HG02852 (cell line): ENCODE data around the gene KLHL17.
"Not testable (repeated sequence)": the region's sequence is repeated elsewhere in the genome, so short reads cannot be mapped to it uniquely, and the experiment has no call there.

ENCODE experiments used
- ATAC-seq: cut with Tn5 transposase; IDR thresholded peaks from one replicate; pipeline ENCODE4 v1.9.1; 2021; ENCODE audit warnings: mild to moderate bottlenecking, moderate library complexity; ENCODE audit not compliant: unreplicated experiment

Gene KLHL17

GRCh38 chr1:966135-966703, 5.8 kb downstream of the KLHL17 start, which contains the start of gene PLEKHN1:
PLEKHN1 (plus strand) TSS chr1:966482; CDS start chr1:966532, 50 bp downstream.
- ATAC-seq: peak; percentile 34

- peak; percentile 75 for ATAC-seq
These were observed 6.4 kb downstream of the KLHL17 start for GRCh38 chr1:966704-967300.

- no peak for ATAC-seq
These were observed 7.3 kb downstream of the KLHL17 start for GRCh38 chr1:967466-968343.

DNA sequence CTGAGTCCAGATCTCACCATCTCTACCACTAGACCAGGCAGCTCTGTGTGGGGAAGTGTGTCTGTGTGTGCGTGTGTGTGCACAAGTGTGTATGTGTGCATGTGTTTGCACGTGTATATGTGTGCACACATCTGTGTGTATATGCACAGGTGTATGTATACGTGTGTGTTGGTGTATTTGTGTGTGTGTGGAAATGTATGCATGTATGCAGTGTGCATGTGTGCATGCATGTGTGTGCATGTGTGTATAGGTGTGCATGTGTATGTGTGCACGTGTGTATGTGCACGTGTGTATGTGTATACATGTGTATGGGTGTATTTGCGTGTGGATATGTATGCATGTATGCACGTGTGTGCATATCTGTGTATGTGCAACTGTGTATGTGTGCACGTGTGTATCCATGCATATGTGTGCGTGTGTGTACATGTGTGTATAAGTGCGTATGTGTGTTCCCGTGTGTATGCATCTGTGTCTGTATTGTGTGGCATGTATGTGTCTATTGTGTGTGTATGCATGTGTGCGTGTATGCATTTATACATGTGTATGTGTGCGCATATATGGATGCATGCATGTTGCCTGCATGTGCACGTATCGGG, 9.0 kb downstream of the KLHL17 start:
- ATAC-seq: no peak

DNA sequence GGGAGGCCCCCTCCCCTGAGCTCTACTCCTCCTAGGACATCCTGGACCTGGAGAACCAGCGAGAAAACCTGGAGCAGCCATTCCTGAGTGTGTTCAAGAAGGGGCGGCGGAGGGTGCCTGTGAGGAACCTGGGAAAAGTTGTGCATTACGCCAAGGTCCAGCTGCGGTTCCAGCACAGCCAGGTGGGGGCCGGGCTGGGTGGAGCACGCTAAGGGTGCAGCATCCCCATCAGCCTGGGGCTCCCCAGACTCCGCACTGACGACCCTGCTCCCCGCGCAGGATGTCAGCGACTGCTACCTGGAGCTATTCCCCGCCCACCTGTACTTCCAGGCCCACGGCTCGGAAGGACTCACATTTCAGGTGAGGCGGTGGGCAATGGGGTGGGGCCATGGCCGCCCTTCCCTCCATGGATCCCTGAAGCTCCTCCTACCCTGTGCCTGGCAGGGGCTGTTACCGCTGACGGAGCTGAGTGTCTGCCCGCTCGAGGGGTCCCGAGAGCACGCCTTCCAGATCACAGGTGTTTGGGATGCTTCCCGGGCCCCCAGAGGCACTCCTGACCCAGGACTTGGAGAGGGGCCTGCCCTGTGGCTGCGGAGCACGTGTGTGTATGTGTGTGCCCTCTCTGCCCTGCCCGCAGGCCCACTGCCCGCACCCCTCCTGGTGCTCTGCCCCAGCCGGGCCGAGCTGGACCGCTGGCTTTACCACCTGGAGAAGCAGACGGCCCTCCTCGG, 10.0 kb downstream of the KLHL17 start:
- ATAC-seq: no peak

- ATAC-seq: no peak
These were observed 10.8 kb downstream of the KLHL17 start for GRCh38 chr1:970973-971730.

DNA sequence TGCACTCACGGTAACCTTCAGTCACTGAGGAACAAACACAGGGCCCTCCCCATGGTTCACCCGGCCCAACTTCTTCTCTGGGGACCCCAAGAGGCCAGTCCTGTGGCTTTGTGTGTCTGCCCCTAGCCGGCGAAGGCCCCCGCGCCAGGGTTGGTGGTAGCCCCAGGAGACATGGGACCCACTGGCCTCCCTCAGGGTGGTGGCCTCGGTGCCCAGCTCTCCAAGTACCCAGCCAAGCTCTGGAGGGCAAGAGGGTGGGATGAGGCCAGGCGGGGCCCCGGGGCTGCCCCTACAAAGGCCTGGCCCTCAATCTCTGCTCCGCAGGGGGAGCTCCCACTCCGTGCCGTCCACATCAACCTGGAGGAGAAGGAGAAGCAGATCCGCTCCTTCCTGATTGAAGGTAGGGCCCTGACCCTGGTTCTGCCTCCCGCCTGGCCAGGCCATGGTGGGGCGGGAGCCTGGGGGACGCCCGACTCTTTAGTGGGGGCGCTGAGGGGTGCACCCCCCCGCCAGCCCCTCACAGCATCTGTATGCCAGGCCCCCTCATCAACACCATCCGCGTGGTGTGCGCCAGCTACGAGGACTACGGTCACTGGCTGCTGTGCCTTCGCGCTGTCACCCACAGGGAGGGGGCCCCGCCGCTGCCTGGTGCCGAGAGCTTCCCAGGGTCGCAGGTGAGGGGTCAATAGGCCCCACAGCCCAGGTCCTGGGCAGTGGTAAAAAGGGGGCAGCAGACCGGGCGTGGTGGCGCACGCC, 11.5 kb downstream of the KLHL17 start:
- no peak for ATAC-seq

DNA sequence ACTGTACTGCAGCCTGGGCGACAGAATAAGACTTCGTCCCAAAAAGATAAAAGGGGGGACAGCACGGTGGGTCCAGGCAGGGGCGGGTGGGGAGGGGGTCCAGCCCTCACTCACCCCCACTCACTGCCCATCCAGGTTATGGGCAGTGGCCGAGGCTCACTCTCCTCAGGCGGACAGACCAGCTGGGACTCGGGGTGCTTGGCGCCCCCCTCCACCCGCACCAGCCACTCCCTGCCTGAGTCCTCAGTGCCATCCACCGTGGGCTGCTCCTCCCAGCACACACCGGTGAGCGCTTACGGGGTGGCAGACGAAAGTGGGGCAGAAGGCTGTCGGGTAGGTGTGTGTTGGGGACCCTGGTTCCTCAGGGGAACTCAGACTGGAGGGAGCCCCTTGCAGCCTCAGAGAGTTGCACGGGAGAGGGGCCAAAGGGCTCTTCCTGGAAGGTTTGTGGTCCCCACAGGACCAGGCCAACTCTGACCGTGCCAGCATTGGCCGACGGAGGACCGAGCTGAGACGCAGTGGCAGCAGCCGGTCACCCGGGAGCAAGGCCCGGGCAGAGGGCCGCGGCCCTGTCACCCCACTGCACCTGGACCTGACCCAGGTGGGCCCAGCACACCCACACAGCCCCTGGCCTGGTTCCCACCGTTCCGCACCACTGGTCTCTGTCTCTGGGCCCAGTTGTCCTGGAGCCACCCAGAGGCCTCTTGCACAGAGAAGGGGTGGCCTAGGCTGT, 12.5 kb downstream of the KLHL17 start:
- no peak for ATAC-seq

DNA sequence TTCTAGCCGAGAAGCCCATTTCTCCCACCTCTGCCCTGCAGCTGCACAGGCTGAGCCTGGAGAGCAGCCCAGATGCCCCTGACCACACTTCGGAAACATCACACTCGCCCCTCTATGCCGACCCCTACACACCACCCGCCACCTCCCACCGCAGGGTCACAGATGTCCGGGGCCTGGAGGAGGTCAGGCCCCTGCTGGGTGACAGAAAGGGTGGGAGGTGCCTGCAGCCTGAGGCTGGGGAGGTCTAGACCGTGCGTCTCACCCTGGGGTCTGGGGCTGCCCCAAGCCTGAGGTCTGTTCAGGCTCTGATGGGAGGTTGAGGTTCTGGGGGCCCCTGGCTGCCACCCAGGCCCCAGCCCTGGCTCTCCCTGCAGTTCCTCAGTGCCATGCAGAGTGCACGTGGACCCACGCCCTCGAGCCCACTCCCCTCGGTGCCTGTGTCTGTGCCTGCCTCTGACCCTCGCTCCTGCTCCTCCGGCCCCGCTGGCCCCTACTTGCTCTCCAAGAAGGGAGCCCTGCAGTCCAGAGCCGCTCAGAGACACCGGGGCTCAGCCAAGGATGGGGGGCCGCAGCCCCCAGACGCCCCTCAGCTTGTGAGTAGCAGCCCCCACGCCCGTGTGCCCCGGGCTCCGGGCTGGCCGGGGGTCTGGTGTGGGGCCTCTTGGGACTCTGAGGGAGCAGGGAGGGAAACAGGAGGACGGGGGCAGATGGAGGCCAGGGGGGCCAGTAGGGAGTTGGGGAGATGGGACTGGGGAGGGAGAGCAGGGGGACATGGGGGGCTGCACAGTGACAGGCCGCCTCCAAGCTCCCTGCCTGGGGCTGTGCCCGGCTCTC, 13.3 kb downstream of the KLHL17 start:
- no peak for ATAC-seq

- no peak for ATAC-seq
These were observed 13.9 kb downstream of the KLHL17 start for GRCh38 chr1:974293-974640.

DNA sequence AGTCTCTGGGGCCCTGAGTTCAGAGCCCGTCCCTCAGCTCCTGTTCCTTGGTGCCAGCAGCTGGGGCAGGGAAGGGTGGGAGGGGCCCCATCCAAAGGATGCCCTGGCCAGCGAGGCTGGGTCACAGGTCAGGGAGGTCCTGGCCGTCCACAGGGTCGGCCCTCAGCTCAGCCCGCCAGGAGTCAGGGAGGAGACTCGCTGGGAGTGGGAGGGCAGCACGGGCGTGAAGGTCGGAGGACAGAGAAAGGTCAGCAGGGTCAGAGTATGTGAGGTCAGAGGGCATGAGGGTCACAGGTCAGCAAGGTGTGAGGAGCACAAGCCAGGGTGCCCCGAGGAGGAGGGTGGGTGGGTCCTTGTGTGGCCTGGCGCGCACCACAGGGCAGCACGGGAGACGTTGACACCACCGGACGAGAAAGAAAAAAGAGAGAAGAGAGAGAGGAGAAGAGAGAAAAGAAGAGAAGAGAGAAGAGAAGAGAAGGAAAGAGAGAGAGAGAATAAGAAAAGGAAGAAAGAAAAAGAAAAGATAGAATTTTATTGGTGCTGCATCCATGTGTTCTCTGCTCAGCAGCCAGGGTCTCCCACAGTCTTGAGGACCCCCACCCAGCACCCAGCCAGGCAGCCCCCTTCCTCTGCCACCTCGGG, 14.4 kb downstream of the KLHL17 start:
- ATAC-seq: no peak

DNA sequence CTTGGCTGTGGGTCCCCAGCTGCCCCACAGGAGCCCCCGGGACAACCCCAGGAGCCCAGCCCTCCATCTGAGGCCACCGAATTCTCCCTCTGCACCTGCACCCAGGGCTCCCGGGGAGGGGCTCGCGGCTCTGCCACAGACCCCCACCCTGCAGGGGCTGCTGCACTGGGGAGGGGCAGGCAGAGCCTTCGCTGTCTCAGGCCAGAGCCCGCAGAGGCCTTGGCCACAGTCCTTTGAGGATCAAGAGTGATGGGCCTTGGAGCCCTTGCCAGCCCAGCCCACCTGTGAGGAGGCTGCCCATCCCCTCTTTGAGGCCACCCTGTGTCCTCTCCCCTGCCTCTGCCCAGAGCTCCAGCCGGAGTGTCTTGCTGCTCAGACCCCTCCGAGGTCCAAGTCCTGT, 15.0 kb downstream of the KLHL17 start:
- no peak for ATAC-seq

- ATAC-seq: no peak
These were observed 15.7 kb downstream of the KLHL17 start for GRCh38 chr1:975896-976683.

DNA sequence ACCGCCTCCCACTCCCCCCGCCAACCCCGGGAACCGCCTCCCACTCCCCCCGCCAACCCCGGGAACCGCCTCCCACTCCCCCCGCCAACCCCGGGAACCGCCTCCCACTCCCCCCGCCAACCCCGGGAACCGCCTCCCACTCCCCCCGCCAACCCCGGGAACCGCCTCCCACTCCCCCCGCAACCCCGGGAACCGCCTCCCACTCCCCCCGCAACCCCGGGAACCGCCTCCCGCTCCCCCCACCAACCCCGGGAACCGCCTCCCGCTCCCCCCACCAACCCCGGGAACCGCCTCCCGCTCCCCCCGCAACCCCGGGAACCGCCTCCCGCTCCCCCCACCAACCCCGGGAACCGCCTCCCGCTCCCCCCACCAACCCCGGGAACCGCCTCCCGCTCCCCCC, 16.4 kb downstream of the KLHL17 start:
- ATAC-seq: not testable (repeated sequence)

DNA sequence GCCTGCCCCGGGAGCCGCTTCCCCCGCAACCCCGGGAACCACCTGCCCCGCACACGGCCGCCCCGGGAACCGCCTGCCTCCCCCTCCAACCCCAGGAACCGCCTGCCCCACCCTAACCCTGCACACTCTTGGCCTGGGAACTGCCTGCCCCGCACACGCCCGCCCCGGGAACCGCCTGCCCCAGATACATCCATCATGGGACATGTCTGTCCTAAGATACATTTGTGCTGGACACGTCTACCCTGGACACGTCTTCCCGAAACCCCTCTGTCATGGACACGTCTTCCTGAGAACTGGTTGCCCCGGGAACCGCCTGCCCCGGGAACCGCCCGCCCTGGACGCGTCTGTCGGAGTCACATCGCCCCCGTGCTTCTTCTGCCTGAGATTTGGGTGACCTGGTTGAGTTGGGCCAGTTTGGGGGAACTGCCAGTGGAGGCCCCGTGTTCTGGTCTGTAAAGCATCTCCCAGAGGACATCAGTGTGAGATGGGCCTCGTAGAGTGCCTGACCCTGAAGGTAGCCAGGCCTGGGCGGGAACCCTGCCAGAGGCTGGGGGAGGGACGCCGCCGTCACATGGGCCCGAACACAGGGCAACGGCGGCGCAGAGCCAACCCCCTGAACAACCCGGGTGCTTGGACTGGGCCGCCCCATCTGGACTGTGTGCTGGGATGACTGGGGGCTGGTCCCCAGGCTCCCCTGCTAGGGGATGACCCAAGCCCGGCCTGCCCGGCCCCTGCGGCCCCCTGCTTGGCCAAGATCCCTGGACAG, 17.9 kb downstream of the KLHL17 start:
- ATAC-seq: no peak
